ENCODE measurements around the gene CNPY2.
"Not testable (repeated sequence)": the region's sequence is repeated elsewhere in the genome, so short reads cannot be mapped to it uniquely, and the experiment has no call there.

CNPY2 gene

GRCh38 chr12:56297400-56297799 is 18.4 kb downstream of the CNPY2 start:
- DNase-seq, result no peak

- DNase-seq, result no peak
Observed at GRCh38 chr12:56296295-56296694, 19.5 kb downstream of the CNPY2 start.

DNA sequence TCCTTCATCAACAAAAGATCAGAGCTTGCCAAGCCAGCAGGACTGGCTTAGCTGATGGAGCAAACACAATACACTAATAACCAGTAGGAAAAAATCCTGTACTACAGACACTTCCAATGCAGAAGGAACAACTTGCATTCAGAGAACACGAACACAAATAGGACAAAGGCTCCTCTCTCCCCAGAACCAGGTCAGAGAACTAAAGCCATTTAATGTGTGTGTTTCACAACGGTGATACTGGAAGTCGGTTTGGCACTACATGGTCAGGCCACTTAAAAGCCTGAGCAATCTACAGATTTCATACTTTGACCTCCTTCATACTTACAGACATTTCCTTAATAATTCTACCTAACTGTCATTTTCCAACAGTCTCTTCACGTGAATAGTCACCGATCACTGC is 22.0 kb downstream of the CNPY2 start:
- DNase-seq, result no peak

DNA sequence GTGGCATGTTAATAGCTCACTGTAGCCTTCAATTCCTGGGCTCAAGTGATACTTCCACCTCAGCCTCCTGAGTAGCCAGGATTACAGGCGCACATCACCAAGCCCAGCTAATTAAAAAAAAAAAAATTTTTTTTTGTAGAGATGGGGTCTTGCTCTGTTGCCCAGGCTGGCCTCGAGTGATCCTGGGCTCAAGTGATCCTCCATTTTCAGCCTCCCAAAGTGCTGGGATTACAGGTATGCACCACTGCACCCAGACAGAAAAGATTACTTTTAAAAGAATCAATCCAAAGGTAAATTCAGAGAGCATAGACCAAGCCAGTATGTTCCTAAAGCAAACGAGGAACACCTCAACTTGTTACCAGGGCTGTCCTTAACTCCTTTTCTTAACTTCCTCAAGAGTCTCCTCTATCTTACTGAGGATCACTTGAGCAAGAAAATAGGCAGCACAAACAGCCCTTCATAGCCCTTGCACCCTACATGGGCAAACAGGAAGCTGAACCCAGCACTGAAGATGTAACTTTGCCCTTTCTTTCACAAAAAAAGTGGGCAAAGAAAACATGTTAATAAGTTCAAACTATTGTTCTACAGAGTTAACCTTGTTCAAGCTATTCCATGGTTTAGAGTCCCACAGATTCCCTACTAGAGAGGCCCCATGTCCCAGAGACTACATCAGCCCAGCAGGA is 26.9 kb downstream of the CNPY2 start:
- no peak for DNase-seq

- DNase-seq, result no peak
Observed at GRCh38 chr12:56286044-56286830, 29.6 kb downstream of the CNPY2 start.

- not testable (repeated sequence) for DNase-seq
Observed at GRCh38 chr12:56284263-56284662, 31.5 kb downstream of the CNPY2 start.

GRCh38 chr12:56282579-56282978 is 33.2 kb downstream of the CNPY2 start:
- no peak for DNase-seq

DNA sequence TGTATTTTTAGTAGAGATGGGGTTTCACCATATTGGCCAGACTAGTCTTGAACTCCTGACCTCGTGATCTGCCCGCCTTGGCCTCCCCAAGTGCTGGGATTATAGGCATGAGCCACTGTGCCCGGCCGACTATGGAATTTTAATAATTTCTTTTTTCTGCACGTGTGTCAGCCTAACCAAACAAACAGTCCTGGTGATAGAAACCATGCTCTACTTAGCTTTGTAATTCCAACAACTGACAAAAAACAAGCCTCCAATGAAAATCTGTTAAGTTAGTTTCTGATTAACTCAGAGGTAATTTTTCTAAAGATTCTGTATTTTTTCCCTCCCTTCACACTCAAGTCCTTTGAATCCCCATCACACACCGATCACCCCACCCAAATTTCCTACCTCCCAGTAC is 33.8 kb downstream of the CNPY2 start:
- no peak for DNase-seq

GRCh38 chr12:56280849-56281248 is 34.9 kb downstream of the CNPY2 start:
- DNase-seq, result no peak

GRCh38 chr12:56278905-56279304 is 36.9 kb downstream of the CNPY2 start:
- DNase-seq, result no peak

GRCh38 chr12:56274299-56274698 is 41.5 kb downstream of the CNPY2 start:
- DNase-seq, result no peak

DNA sequence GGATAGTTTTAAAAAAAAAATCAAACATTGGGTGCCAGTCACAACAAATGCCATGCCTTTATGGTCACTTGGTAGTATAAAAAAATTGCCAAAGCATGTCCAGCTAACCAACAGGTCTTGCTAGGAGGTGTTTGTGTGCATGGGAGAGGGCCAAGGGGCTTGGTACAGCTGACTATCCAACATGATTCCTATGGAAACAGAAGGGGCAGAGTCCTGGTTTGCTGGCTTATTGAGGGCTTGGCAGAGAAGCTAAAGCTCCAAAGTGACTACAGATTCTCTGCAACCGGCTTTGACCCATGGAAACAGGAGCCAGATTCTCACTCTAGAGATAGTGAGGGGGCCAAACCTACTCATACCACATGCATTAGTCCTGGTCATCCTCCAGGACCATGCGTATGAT is 43.3 kb downstream of the CNPY2 start:
- DNase-seq, result not testable (repeated sequence)

DNA sequence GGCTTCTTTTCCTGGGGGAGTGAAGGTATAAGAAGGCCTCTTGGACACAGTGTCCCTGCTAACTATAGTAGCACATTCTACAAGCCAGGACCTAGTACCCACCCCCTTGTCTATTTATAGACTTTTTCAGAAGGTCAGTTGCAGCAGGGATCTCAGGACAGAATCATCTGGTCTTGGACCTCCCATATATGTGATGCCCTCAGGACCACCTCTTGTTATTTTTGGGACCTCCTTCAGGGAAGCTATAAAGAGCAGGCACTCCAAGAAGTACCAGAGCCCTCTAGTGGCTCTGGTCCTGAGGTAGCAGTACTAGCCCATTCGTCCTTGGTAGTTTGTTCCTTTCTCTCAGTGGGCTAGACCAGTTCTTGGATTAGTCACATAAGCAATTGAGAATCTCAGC is 44.8 kb downstream of the CNPY2 start:
- DNase-seq, result no peak

DNA sequence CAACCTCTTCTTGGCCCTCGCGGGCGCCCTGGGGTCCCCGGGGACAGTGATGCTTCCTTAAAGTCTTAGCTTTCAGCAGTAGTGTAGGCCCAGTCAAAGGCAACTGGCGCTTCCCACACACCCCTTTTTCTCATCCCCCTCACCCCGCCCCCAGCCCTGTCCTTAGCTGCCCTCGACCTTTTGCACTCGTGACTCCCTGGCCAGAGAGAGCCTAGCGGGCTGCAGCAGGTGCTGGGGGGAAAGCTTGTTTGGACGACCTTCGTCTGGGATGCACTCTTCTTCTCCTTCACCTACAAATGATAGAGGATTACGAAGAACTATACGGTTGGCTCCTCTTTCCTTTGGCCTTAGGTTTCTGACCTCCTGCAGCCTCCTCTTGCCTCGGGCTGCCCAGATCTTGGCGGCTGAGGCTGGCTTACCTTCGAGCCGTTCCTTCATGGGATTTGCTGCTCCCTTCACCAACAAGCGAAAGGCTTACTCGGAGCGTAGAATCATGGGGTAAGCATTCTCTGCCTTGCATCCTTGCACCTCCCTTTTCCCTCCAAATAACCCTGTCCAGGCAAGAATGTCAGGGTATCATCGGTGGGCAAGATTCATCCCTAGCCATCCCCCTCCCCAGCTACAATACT is 48.2 kb downstream of the CNPY2 start:
- no peak for DNase-seq

DNA sequence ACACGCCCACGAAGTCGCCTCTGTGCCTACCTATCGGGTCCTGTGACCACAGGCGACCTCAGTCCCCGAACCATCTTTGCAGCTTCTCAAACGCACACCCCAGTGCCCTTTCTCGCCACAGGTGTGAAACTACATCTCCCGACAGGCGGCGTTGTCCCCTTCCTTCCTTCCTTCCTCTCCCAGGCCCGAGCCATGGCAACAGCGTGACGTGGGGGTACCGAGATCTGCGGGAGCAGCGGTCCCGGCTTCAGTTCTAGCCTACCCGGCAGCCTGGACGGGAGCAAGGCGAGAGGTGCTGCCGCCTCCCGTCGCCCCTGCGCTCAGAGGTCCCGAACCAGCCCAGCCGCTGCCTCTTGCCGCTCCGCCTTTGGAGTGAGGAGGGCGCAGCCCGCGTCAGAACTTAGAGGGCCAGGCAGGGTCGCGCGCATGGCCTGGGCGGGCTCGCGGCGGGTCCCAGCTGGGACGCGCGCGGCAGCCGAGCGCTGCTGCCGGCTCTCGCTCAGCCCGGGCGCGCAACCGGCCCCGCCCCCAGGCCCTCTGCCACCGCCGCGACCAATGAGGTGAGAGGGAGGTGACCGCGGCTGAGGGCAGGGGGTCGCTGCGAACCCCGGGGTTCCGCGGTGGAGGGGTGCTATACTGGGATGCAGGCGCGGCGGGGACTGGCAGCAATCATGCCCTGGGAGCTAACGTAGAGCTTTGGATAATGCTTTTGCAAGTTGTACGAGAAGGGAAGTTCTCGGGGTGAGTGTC is 48.9 kb downstream of the CNPY2 start, which contains the start of gene COQ10A:
TSS of gene COQ10A (plus strand) at position 250 of the 750 bp plus-strand sequence. CDS start at position 427, 177 bp downstream.
- DNase-seq, result peak; percentile 76

DNA sequence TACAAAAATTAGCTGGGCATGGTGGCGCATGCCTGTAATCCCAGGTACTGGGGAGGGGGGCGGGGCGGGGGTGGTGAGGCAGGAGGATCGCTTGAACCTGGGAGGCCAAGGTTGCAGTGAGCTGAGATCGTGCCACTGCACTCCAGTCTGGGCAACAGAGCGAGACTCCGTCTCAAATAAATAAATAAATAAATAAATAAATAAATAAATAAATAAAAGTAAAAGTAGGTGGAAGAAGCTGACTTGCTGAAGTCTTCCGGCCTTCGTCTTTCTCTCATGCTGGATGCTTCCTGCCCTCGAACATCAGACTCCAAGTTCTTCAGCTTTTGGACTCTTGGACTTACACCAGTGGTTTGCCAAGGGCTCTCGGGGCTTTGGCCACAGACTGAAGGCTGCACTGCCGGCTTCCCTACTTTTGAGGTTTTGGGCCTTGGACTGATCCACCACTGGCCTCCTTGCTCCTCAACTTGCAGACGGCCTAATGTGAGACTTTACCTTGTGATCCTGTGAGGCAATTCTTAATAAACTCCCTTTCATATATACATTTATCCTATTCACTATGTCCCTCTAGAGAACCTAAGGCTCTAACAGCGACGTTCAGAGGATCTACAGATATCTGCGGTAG is 49.6 kb downstream of the CNPY2 start:
- DNase-seq, result not testable (repeated sequence)

DNA sequence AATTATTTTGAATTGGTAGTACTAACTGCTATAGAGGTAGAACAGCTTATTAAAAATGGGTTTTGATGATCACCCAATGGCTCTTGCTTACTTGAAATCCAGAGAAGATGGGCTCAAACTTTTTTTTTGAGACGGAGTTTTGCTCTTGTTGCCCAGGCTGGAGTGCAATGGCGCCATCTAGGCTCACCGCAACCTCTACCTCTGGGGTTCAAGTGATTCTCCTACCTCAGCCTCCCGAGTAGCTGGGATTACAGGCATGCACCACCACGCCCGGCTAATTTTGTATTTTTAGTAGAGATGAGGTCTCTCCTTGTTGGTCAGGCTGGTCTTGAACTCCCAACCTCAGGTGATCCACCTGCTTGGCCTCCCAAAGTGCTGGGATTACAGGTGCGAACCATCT is 52.8 kb downstream of the CNPY2 start:
- not testable (repeated sequence) for DNase-seq

- no peak for DNase-seq
Observed at GRCh38 chr12:56261503-56262232, 54.1 kb downstream of the CNPY2 start.

GRCh38 chr12:56260921-56261320 is 54.9 kb downstream of the CNPY2 start:
- no peak for DNase-seq

DNA sequence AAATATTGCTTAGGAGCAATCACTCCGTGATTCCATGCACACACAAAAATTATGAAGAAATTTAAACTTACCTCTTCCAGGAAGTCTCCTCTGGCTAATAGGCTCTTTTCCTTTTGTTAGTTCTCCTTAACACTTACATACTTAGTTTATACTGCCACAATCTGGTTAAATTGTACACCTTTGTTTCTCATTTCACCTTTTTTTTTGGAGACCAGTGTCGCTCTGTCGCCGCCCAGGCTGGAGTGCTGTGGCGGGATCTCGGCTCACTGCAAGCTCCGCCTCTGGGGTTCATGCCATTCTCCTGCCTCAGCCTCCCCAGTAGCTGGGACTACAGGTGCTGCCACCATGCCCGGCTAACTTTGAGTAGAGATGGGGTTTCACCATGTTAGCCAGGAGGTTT is 55.4 kb downstream of the CNPY2 start:
- no peak for DNase-seq
